ENCODE results near the gene GTF3C1. TPM values are rescaled to one million over a fixed set of nuclear protein-coding genes. Genes with fewer than 3 reads are reported as not detected.

The GTF3C1 gene
- total and polyA plus RNA-seq, 8 donors: 61.5 to 111 (median 97.7) TPM

GRCh38 chr16:27482397-27483087 lies 67.2 kb downstream of the GTF3C1 start:
- Histone ChIP-seq H3K27me3 (no peaks in the 10 kb centered on the region), H3K9me3 (no peaks in the 10 kb centered on the region), H3K27ac (no peak overlapping the region), H3K4me1 (no peaks in the 10 kb centered on the region), H3K36me3 (peaks cover 5 to 100% of the 10 kb centered on the region in 2 donors), H3K4me3 (no peak overlapping the region)
- intact Hi-C loops (cut with DNase I): no loop called here
- ATAC-seq (no peak), DNase-seq (no peak)
- no peak for TF ChIP-seq CTCF (IDR thresholded peaks at IDR 0.05)

- no peak overlapping the region for H3K27ac ChIP-seq
- H3K4me3 ChIP-seq: no peak overlapping the region
- intact Hi-C loops (cut with DNase I): no loop called here
- H3K36me3 ChIP-seq: peaks cover 5 to 100% of the 10 kb centered on the region in 2 donors
- no peaks in the 10 kb centered on the region for H3K4me1 ChIP-seq
- ATAC-seq (no peak), DNase-seq (no peak)
- H3K27me3 ChIP-seq: no peaks in the 10 kb centered on the region
- H3K9me3 ChIP-seq: no peaks in the 10 kb centered on the region
- TF ChIP-seq CTCF (IDR thresholded peaks at IDR 0.05): no peak
These were observed 68.3 kb downstream of the GTF3C1 start for GRCh38 chr16:27481282-27481934.

GRCh38 chr16:27480761-27481160 lies 69.0 kb downstream of the GTF3C1 start:
- Histone ChIP-seq H3K27ac (no peak overlapping the region), H3K9me3 (no peaks in the 10 kb centered on the region), H3K4me1 (no peaks in the 10 kb centered on the region), H3K4me3 (no peak overlapping the region), H3K27me3 (no peaks in the 10 kb centered on the region), H3K36me3 (peaks cover 5 to 100% of the 10 kb centered on the region in 2 donors)
- no peak for TF ChIP-seq CTCF (IDR thresholded peaks at IDR 0.05)
- ATAC-seq (no peak), DNase-seq (no peak)
- intact Hi-C loops (cut with DNase I): no loop called here

- H3K36me3 ChIP-seq: peaks cover 0 to 100% of the 10 kb centered on the region in 2 donors
- intact Hi-C loops (cut with DNase I): no loop called here
- no peak for TF ChIP-seq CTCF (IDR thresholded peaks at IDR 0.05)
- ATAC-seq: no peak
- DNase-seq: no peak
- H3K27ac ChIP-seq: no peak overlapping the region
- no peaks in the 10 kb centered on the region for H3K4me1 ChIP-seq
- H3K9me3 ChIP-seq: no peaks in the 10 kb centered on the region
- no peak overlapping the region for H3K4me3 ChIP-seq
- H3K27me3 ChIP-seq: no peaks in the 10 kb centered on the region
These were observed 73.5 kb downstream of the GTF3C1 start for GRCh38 chr16:27476240-27476639.

- DNase-seq (no peak), ATAC-seq (no peak)
- Histone ChIP-seq H3K36me3 (peaks cover 0 to 100% of the 10 kb centered on the region in 2 donors), H3K27me3 (no peaks in the 10 kb centered on the region), H3K9me3 (no peaks in the 10 kb centered on the region), H3K4me1 (no peaks in the 10 kb centered on the region), H3K27ac (no peak overlapping the region), H3K4me3 (no peak overlapping the region)
- intact Hi-C loops (cut with DNase I): no loop called here
- TF ChIP-seq CTCF (IDR thresholded peaks at IDR 0.05): no peak
These were observed 74.2 kb downstream of the GTF3C1 start for GRCh38 chr16:27475561-27475960.
